Hepatocyte (in vitro differentiated cells): ENCODE measurements around the gene OR11H7. TPM values are rescaled to one million over a fixed set of nuclear protein-coding genes. Genes with fewer than 3 reads are reported as not detected.
"Not testable (repeated sequence)": the region's sequence is repeated elsewhere in the genome, so short reads cannot be mapped to it uniquely, and the experiment has no call there.

Experiments
- DNase-seq: peaks from one replicate; pipeline ENCODE4 v3.0.0-alpha.2; 2016; ENCODE audit warnings: low spot score
- H2AFZ ChIP-seq: fragments of 200-600 bp; sonication (generic); 2 replicates; pipeline ENCODE4 v1.6.0; 2016; ENCODE audit warnings: antibody characterized with exemption, mild to moderate bottlenecking
- H3K27ac ChIP-seq: fragments of 200-600 bp; sonication (generic); 2 replicates; pipeline ENCODE4 v1.5.1; 2016; ENCODE audit warnings: mild to moderate bottlenecking
- H3K27me3 ChIP-seq: fragments of 200-600 bp; sonication (generic); 2 replicates; pipeline ENCODE4 v1.6.1; 2016
- H3K36me3 ChIP-seq: fragments of 200-600 bp; sonication (generic); replicated peaks from 2 replicates; pipeline ENCODE4 v1.5.1; 2016; ENCODE audit warnings: low read depth; ENCODE audit not compliant: insufficient read depth
- H3K4me1 ChIP-seq: fragments of 200-600 bp; sonication (generic); 2 replicates; pipeline ENCODE4 v1.5.1; 2016; ENCODE audit warnings: mild to moderate bottlenecking, moderate library complexity; ENCODE audit not compliant: insufficient read depth
- H3K4me2 ChIP-seq: fragments of 200-600 bp; sonication (generic); 2 replicates; pipeline ENCODE4 v1.6.0; 2016
- H3K4me3 ChIP-seq: fragments of 200-600 bp; sonication (generic); 2 replicates; pipeline ENCODE4 v1.5.1; 2016; ENCODE audit warnings: mild to moderate bottlenecking
- H3K79me2 ChIP-seq: fragments of 200-600 bp; sonication (generic); 2 replicates; pipeline ENCODE4 v1.6.0; 2017; ENCODE audit warnings: mild to moderate bottlenecking
- H3K9me2 ChIP-seq: fragments of 200-600 bp; sonication (generic); replicated peaks from 2 replicates; pipeline ENCODE4 v1.6.0; 2017; ENCODE audit warnings: mild to moderate bottlenecking; ENCODE audit not compliant: insufficient read depth
- H3K9me3 ChIP-seq: fragments of 200-600 bp; sonication (generic); 2 replicates; pipeline ENCODE4 v1.5.1; 2016; ENCODE audit warnings: low read depth, mild to moderate bottlenecking
- H4K20me1 ChIP-seq: fragments of 200-600 bp; sonication (generic); 2 replicates; pipeline ENCODE4 v1.6.0; 2016; ENCODE audit warnings: mild to moderate bottlenecking; ENCODE audit not compliant: insufficient read depth, poor library complexity, severe bottlenecking
- CTCF ChIP-seq: fragments of 200-600 bp; sonication (generic); IDR thresholded peaks from 2 replicates; pipeline ENCODE4 v1.5.1; 2016; ENCODE audit warnings: antibody characterized with exemption, mild to moderate bottlenecking; ENCODE audit not compliant: poor library complexity
- EZH2 ChIP-seq: fragments of 200-600 bp; sonication (generic); IDR thresholded peaks from 2 replicates; pipeline ENCODE4 v1.6.1; 2016; ENCODE audit warnings: antibody characterized with exemption, mild to moderate bottlenecking, borderline replicate concordance
- EZH2phosphoT487 ChIP-seq: fragments of 200-600 bp; sonication (generic); IDR thresholded peaks from one replicate; pipeline ENCODE4 v1.6.1; 2018; ENCODE audit warnings: antibody characterized with exemption, mild to moderate bottlenecking, low read depth, moderate library complexity; ENCODE audit not compliant: unreplicated experiment, severe bottlenecking
- WGBS: methylation state at CpG from one replicate; pipeline ENCODE4 v1.1.6; 2016; ENCODE audit warnings: low lambda C conversion rate; ENCODE audit errors: missing lambda C conversion rate; 5-methylcytosine and 5-hydroxymethylcytosine counted together
- polyA plus RNA-seq: library from polyadenylated mRNA; unstranded; fragments of >200 nt; fragmentation: Nextera tagmentation; extraction: Ambion mirVana; gene quantifications from 2 replicates; pipeline ENCODE4 v1.2.1, GENCODE V29; 2016
- total RNA-seq: library from RNA; depleted of rRNA; stranded (reverse); fragments of >200 nt; gene quantifications from 2 replicates; pipeline ENCODE4 v1.2.3, GENCODE V29; 2014

OR11H7 gene
- total and polyA plus RNA-seq, 2 experiments from 2014 or later: not detected

GRCh38 chr14:20274062-20274461, 45.3 kb downstream of the OR11H7 start:
- Histone ChIP-seq H3K9me2 (no peaks in the 10 kb centered on the region), H3K4me2 (no peak overlapping the region), H3K4me1 (no peaks in the 10 kb centered on the region), H3K36me3 (no peaks in the 10 kb centered on the region), H3K27me3 (no peaks in the 10 kb centered on the region), H2AFZ (no peak overlapping the region), H3K27ac (no peak overlapping the region), H4K20me1 (no peaks in the 10 kb centered on the region), H3K9me3 (no peaks in the 10 kb centered on the region), H3K4me3 (no peak overlapping the region), H3K79me2 (no peaks in the 10 kb centered on the region)
- no peak for DNase-seq
- TF ChIP-seq EZH2phosphoT487 (no peak), CTCF (no peak), EZH2 (no peak)
- 98% methylated on average over 2 of the region's 2 CpGs for WGBS

GRCh38 chr14:20277409-20277808, 48.6 kb downstream of the OR11H7 start:
- Histone ChIP-seq H3K4me1 (no peaks in the 10 kb centered on the region), H3K27ac (no peak overlapping the region), H3K36me3 (no peaks in the 10 kb centered on the region), H3K4me3 (no peak overlapping the region), H3K9me2 (no peaks in the 10 kb centered on the region), H3K9me3 (no peaks in the 10 kb centered on the region), H3K4me2 (no peak overlapping the region), H4K20me1 (no peaks in the 10 kb centered on the region), H2AFZ (no peak overlapping the region), H3K79me2 (no peaks in the 10 kb centered on the region), H3K27me3 (no peaks in the 10 kb centered on the region)
- TF ChIP-seq EZH2 (no peak), CTCF (no peak), EZH2phosphoT487 (no peak)
- DNase-seq: no peak
- WGBS: 98% methylated on average over 2 of the region's 2 CpGs

- peak; percentile 10 for DNase-seq
Observed at GRCh38 chr14:20278414-20278813, 49.6 kb downstream of the OR11H7 start.

GRCh38 chr14:20280265-20280664, 51.5 kb downstream of the OR11H7 start:
- not testable (repeated sequence) for H3K4me3 ChIP-seq, H3K27ac ChIP-seq, H3K36me3 ChIP-seq, H3K4me1 ChIP-seq, DNase-seq, H2AFZ ChIP-seq, H3K79me2 ChIP-seq, H3K9me2 ChIP-seq, H3K9me3 ChIP-seq, H3K27me3 ChIP-seq, H3K4me2 ChIP-seq, H4K20me1 ChIP-seq
- WGBS: 92% methylated on average over 7 of the region's 7 CpGs

More at GRCh38 chr14:20278414-20278813, 49.6 kb downstream of the OR11H7 start:
- no peak for TF ChIP-seq EZH2
- no peak for TF ChIP-seq EZH2phosphoT487
- TF ChIP-seq CTCF: no peak
- 83% methylated on average over 1 of the region's 1 CpG for WGBS
- no peaks in the 10 kb centered on the region for H3K9me2 ChIP-seq
- H4K20me1 ChIP-seq: no peaks in the 10 kb centered on the region
- H2AFZ ChIP-seq: no peak overlapping the region
- no peaks in the 10 kb centered on the region for H3K9me3 ChIP-seq
- no peak overlapping the region for H3K4me2 ChIP-seq
- no peaks in the 10 kb centered on the region for H3K4me1 ChIP-seq
- no peaks in the 10 kb centered on the region for H3K36me3 ChIP-seq
- no peak overlapping the region for H3K4me3 ChIP-seq
- no peak overlapping the region for H3K27ac ChIP-seq
- H3K27me3 ChIP-seq: no peaks in the 10 kb centered on the region
- H3K79me2 ChIP-seq: no peaks in the 10 kb centered on the region

Other genes with a start within 250 kb of the OR11H7 start
- not detected in 2 replicates for gene OR4Q2, start 226.8 kb upstream of the OR11H7 start, total RNA-seq
- gene OR4Q2, start 226.8 kb upstream of the OR11H7 start, polyA plus RNA-seq: not detected in 2 replicates
- not detected in 2 replicates for gene OR4K14, start 209.7 kb upstream of the OR11H7 start, total RNA-seq
- not detected in 2 replicates for gene OR4K14, start 209.7 kb upstream of the OR11H7 start, polyA plus RNA-seq
- not detected in 2 replicates for gene OR4K13, start 192.9 kb upstream of the OR11H7 start, total RNA-seq
- not detected in 2 replicates for gene OR4K13, start 192.9 kb upstream of the OR11H7 start, polyA plus RNA-seq
- not detected in 2 replicates for gene OR4L1, start 168.9 kb upstream of the OR11H7 start, total RNA-seq
- gene OR4L1, start 168.9 kb upstream of the OR11H7 start, polyA plus RNA-seq: not detected in 2 replicates
- not detected in 2 replicates for gene OR4K17, start 118.2 kb upstream of the OR11H7 start, total RNA-seq
- gene OR4K17, start 118.2 kb upstream of the OR11H7 start, polyA plus RNA-seq: not detected in 2 replicates
- gene OR4N5, start 90.2 kb upstream of the OR11H7 start, total RNA-seq: not detected in 2 replicates
- gene OR4N5, start 90.2 kb upstream of the OR11H7 start, polyA plus RNA-seq: not detected in 2 replicates
- not detected in 2 replicates for gene OR11G2, start 38.1 kb upstream of the OR11H7 start, total RNA-seq
- gene OR11G2, start 38.1 kb upstream of the OR11H7 start, polyA plus RNA-seq: not detected in 2 replicates
- gene OR11H6, start 5.3 kb upstream of the OR11H7 start, total RNA-seq: not detected in 2 replicates
- gene OR11H6, start 5.3 kb upstream of the OR11H7 start, polyA plus RNA-seq: not detected in 2 replicates
- not detected in 2 replicates for gene OR11H4, start 10.3 kb downstream of the OR11H7 start, total RNA-seq
- gene OR11H4, start 10.3 kb downstream of the OR11H7 start, polyA plus RNA-seq: not detected in 2 replicates
- gene TTC5, start 77.0 kb downstream of the OR11H7 start, total RNA-seq: 10.8 and 11.2 TPM in 2 replicates
- 13.0 and 17.4 TPM in 2 replicates for gene TTC5, start 77.0 kb downstream of the OR11H7 start, polyA plus RNA-seq
- 84.8 and 88.5 TPM in 2 replicates for gene CCNB1IP1, start 104.3 kb downstream of the OR11H7 start, total RNA-seq
- 21.0 and 21.3 TPM in 2 replicates for gene CCNB1IP1, start 104.3 kb downstream of the OR11H7 start, polyA plus RNA-seq
- gene PARP2, start 114.7 kb downstream of the OR11H7 start, total RNA-seq: 9.8 and 13.9 TPM in 2 replicates
- 23.4 and 28.5 TPM in 2 replicates for gene PARP2, start 114.7 kb downstream of the OR11H7 start, polyA plus RNA-seq
- gene TEP1, start 184.5 kb downstream of the OR11H7 start, total RNA-seq: 24.4 and 29.4 TPM in 2 replicates
- gene TEP1, start 184.5 kb downstream of the OR11H7 start, polyA plus RNA-seq: 10.7 and 12.0 TPM in 2 replicates
- not detected in 2 replicates for gene KLHL33, start 207.2 kb downstream of the OR11H7 start, total RNA-seq
- 0.05 and 0.19 TPM in 2 replicates for gene KLHL33, start 207.2 kb downstream of the OR11H7 start, polyA plus RNA-seq
- gene OSGEP, start 225.8 kb downstream of the OR11H7 start, total RNA-seq: 51.6 and 60.1 TPM in 2 replicates
- 36.2 and 41.3 TPM in 2 replicates for gene OSGEP, start 225.8 kb downstream of the OR11H7 start, polyA plus RNA-seq
- gene APEX1, start 226.2 kb downstream of the OR11H7 start, total RNA-seq: 56.5 and 84.2 TPM in 2 replicates
- gene APEX1, start 226.2 kb downstream of the OR11H7 start, polyA plus RNA-seq: 147 and 148 TPM in 2 replicates
- gene PIP4P1, start 232.5 kb downstream of the OR11H7 start, total RNA-seq: 40.1 and 48.2 TPM in 2 replicates
- gene PIP4P1, start 232.5 kb downstream of the OR11H7 start, polyA plus RNA-seq: 85.0 and 85.9 TPM in 2 replicates
- 69.2 and 81.2 TPM in 2 replicates for gene PNP, start 240.4 kb downstream of the OR11H7 start, total RNA-seq
- 51.0 and 60.4 TPM in 2 replicates for gene PNP, start 240.4 kb downstream of the OR11H7 start, polyA plus RNA-seq